Activated CD4-positive, alpha-beta memory T cell treated with anti-CD3 and anti-CD28 coated beads, Interleukin-2, amount 10 ng/mL, durations not matched to agents 7 days and 5 days (primary cell): ENCODE results near the gene MAEA. TPM values are rescaled to one million over a fixed set of nuclear protein-coding genes. Genes with fewer than 3 reads are reported as not detected.
A peak's percentile ranks its signal among the peaks of the same experiment; 100 is the strongest.

Experiments
- CTCF ChIA-PET: fragments of 350-600 bp; sonication (Branson Sonifier 250); formaldehyde crosslinking; loops from one replicate; lab custom pipeline; 2021; ENCODE audit warnings: antibody characterized with exemption, inconsistent platforms; lab: Charles Lee
- POLR2A ChIA-PET: fragments of 350-600 bp; sonication (Branson Sonifier 250); formaldehyde crosslinking; loops from one replicate; lab custom pipeline; 2021; ENCODE audit warnings: antibody characterized with exemption; lab: Charles Lee
- DNase-seq: peaks from one replicate; pipeline ENCODE4 v3.0.0-alpha.2; 2020
- H3K27ac Mint-ChIP-seq: one replicate; pipeline ENCODE4 v1.8.0; 2021; ENCODE audit warnings: mild to moderate bottlenecking, mixed read lengths
- H3K27me3 Mint-ChIP-seq: one replicate; pipeline ENCODE4 v1.8.0; 2021; ENCODE audit warnings: mixed read lengths
- H3K36me3 Mint-ChIP-seq: one replicate; pipeline ENCODE4 v1.8.0; 2021; ENCODE audit warnings: low read depth, mixed read lengths
- H3K4me1 Mint-ChIP-seq: one replicate; pipeline ENCODE4 v1.8.0; 2021; ENCODE audit warnings: mixed read lengths
- H3K4me3 Mint-ChIP-seq: one replicate; pipeline ENCODE4 v1.8.0; 2021; ENCODE audit warnings: mild to moderate bottlenecking, mixed read lengths
- H3K9me3 Mint-ChIP-seq: one replicate; pipeline ENCODE4 v1.8.0; 2021; ENCODE audit warnings: mixed read lengths
- total RNA-seq, 2 experiments: library from RNA; stranded (reverse); gene quantifications; one replicate each; pipeline ENCODE4 v1.2.3, GENCODE V29; 2021

MAEA gene
- total RNA-seq, 2 experiments from 2014 or later, result 61.6 to 64.1 TPM

DNA sequence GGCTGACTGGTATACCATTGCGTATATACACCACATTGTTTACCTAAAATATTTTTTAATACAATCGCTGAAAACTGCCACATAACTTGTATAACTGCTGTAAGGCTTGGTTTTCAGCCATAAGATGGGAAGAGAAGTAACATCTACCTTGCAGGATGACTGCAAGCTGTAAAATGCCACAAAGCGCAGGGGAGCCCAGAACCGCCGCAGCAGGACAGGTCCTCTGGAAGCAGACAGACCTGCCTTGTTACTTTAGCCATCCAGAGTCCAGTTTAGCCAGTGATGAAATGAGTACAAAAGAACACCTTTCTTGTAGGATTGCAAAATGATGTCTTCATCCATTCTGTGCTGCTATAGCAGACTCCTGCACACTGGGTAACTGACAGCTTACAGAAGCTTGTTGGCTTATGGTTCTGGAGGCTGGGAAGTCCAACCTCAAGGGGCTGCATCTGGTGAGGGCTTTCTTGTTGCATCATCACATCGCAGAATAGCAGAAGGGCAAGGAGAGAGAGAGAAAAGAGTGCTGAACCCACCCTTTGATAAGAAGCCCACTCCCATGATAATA lies 36.7 kb upstream of the MAEA start:
- H3K27ac Mint-ChIP-seq, result peak overlapping the region; percentile 88
- H3K4me3 Mint-ChIP-seq, result peak overlapping the region; percentile 53
- ChIA-PET POLR2A (interaction anchor here (1.2 to 9.5 kb wide), 2 partner anchors 14 to 37 kb away, joined by 3 to 115 read pairs; partner anchors contain the start of gene MAEA), CTCF (interaction anchor here (9.0 kb wide), 1 partner anchor 15 kb away, joined by 63 read pairs; no protein-coding TSS in a partner anchor)
- peaks cover 64% of the 10 kb centered on the region for H3K36me3 Mint-ChIP-seq
- H3K27me3 Mint-ChIP-seq, result no peaks in the 10 kb centered on the region
- H3K4me1 Mint-ChIP-seq, result peaks cover 62% of the 10 kb centered on the region
- H3K9me3 Mint-ChIP-seq, result peaks cover 15% of the 10 kb centered on the region
- no peak for DNase-seq

GRCh38 chr4:1253831-1254230 lies 35.9 kb upstream of the MAEA start:
- H3K27me3 Mint-ChIP-seq, result no peaks in the 10 kb centered on the region
- CTCF ChIA-PET, result interaction anchor here (9.0 kb wide), 1 partner anchor 14 kb away, joined by 63 read pairs; no protein-coding TSS in a partner anchor
- H3K9me3 Mint-ChIP-seq, result peaks cover 21% of the 10 kb centered on the region
- H3K36me3 Mint-ChIP-seq, result peaks cover 68% of the 10 kb centered on the region
- H3K27ac Mint-ChIP-seq, result peak overlapping the region; percentile 88
- H3K4me3 Mint-ChIP-seq, result peak overlapping the region; percentile 53
- H3K4me1 Mint-ChIP-seq, result peaks cover 62% of the 10 kb centered on the region
- DNase-seq, result no peak
- POLR2A ChIA-PET, result interaction anchor here (1.2 to 9.5 kb wide), 2 partner anchors 13 to 36 kb away, joined by 3 to 115 read pairs; partner anchors contain the start of gene MAEA

DNA sequence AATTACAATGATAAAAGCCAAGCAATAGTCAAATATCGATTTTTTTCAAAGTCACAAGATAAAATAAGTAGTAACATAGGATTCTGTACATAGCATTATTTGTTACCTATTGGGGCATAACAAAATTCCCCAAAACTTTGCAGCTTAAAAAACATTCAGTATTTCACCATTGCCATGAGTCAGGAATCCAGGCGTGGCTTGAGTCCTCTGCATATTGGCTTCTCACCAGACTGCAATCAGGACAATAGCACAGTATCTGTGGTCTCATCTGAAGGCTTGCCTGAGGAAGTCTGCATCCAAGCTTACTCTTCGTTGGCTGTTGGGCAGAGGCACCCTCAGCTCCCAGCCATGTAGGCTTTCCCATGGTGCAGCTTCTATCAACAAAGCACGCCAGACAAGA lies 34.5 kb upstream of the MAEA start:
- Mint-ChIP-seq H3K36me3 (peaks cover 63% of the 10 kb centered on the region), H3K27ac (no peak overlapping the region), H3K4me3 (no peak overlapping the region), H3K27me3 (no peaks in the 10 kb centered on the region), H3K4me1 (peaks cover 67% of the 10 kb centered on the region), H3K9me3 (peaks cover 21% of the 10 kb centered on the region)
- no peak for DNase-seq
- ChIA-PET CTCF (interaction anchor here (9.0 kb wide), 1 partner anchor 13 kb away, joined by 63 read pairs; no protein-coding TSS in a partner anchor), POLR2A (interaction anchor here (9.5 kb wide), 1 partner anchor 12 kb away, joined by 115 read pairs; no protein-coding TSS in a partner anchor)

- Mint-ChIP-seq H3K9me3 (peaks cover 21% of the 10 kb centered on the region), H3K4me1 (peaks cover 67% of the 10 kb centered on the region), H3K27ac (no peak overlapping the region), H3K4me3 (no peak overlapping the region), H3K27me3 (no peaks in the 10 kb centered on the region), H3K36me3 (peaks cover 58% of the 10 kb centered on the region)
- CTCF ChIA-PET, result interaction anchor here (9.0 kb wide), 1 partner anchor 12 kb away, joined by 63 read pairs; no protein-coding TSS in a partner anchor
- DNase-seq, result no peak
- POLR2A ChIA-PET, result interaction anchor here (9.5 kb wide), 1 partner anchor 11 kb away, joined by 115 read pairs; no protein-coding TSS in a partner anchor
Measured at GRCh38 chr4:1255699-1256098, 34.0 kb upstream of the MAEA start.

DNA sequence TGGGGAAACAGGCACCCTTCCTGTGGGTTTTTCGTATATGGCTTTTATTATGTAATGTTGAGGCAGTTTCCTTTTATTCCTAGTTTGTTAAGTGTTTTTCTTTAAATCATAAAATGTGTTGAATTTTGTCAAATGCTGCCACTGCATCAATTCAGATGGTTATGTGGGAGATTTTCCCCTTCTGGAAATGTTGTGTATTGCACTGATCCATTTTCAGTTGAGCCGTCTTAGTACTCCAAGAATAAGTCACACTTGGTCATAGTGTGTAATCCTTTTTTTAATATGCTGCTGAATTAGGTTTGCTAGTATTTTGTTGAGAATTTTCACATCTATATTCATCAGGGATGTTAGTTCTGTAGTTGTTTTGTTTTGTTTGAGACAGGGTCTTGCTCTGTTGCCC lies 31.2 kb upstream of the MAEA start:
- Mint-ChIP-seq H3K4me1 (peaks cover 52% of the 10 kb centered on the region), H3K36me3 (peaks cover 32% of the 10 kb centered on the region), H3K27ac (no peak overlapping the region), H3K27me3 (no peaks in the 10 kb centered on the region), H3K9me3 (peaks cover 18% of the 10 kb centered on the region), H3K4me3 (no peak overlapping the region)
- CTCF ChIA-PET, result interaction anchor here (0.9 to 2.2 kb wide), 2 partner anchors 10 to 96 kb away, joined by 3 to 11 read pairs; no protein-coding TSS in a partner anchor
- POLR2A ChIA-PET, result interaction anchor here (6.8 kb wide), 1 partner anchor 9 kb away, joined by 52 read pairs; the partner anchor contains the start of gene CTBP1
- no peak for DNase-seq

DNA sequence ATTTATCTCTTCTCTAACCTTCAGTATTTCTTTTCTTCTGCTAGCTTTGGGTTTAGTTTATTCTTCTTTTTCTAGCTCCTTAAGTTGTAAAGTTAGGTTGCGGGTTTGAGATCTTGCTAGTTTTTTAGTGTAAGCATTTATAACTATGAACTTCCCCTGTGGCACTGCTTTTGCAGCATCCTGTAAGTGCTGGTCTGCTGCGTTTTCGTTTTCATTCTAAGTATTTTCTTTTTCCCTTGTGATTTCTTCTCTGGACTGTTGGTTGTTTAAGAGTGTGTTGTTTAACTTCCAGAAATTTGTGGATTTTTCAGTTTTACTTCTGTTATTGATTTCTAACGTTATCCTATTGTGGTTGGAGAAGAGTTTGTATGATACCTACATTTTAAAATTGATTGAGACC lies 29.7 kb upstream of the MAEA start:
- H3K4me1 Mint-ChIP-seq, result peaks cover 38% of the 10 kb centered on the region
- DNase-seq, result no peak
- H3K4me3 Mint-ChIP-seq, result no peak overlapping the region
- POLR2A ChIA-PET, result interaction anchor here (1.4 to 6.8 kb wide), 2 partner anchors 11 to 58 kb away, joined by 3 to 52 read pairs; partner anchors contain the start of gene CTBP1
- no peaks in the 10 kb centered on the region for H3K27me3 Mint-ChIP-seq
- H3K36me3 Mint-ChIP-seq, result peaks cover 19% of the 10 kb centered on the region
- CTCF ChIA-PET, result interaction anchor here (1.5 kb wide), 1 partner anchor 10 kb away, joined by 5 read pairs; no protein-coding TSS in a partner anchor
- peak overlapping the region; percentile 73 for H3K27ac Mint-ChIP-seq
- peaks cover 11% of the 10 kb centered on the region for H3K9me3 Mint-ChIP-seq

DNA sequence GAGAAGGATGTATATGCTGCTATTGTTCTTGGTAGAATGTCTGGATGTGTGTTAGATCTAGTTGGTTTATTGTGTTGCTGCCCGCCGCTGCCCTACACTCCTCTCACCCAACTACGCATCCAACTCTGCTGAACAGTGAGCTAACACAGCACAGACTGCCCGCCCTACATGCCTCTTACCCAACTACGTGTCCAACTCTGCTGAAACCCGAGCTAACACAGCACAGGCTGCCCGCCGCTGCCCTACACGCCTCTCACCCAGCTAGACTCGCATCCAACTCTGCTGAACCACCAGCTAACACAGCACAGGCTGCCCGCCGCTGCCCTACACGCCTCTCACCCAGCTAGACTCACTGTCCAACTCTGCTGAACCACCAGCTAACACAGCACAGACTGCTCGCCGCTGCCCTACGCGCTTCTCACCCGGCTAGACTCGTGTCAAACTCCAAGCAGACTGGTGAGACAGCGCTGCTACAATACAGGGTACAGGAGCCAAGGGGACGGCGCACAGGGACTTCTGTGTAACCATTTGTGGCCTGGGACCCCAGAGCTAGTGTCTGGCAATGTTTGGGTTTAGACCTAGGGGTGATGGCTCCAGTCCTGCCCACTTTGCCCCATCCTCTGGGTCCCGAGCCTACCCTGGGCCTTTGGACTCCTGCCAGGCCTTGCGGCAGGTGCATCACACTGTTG lies 29.1 kb upstream of the MAEA start:
- Mint-ChIP-seq H3K27me3 (no peaks in the 10 kb centered on the region), H3K9me3 (peaks cover 11% of the 10 kb centered on the region), H3K4me1 (peaks cover 35% of the 10 kb centered on the region), H3K4me3 (no peak overlapping the region), H3K27ac (peak overlapping the region; percentile 73), H3K36me3 (peaks cover 16% of the 10 kb centered on the region)
- DNase-seq, result no peak
- POLR2A ChIA-PET, result interaction anchor here (1.4 to 6.8 kb wide), 2 partner anchors 11 to 58 kb away, joined by 3 to 52 read pairs; partner anchors contain the start of gene CTBP1
- CTCF ChIA-PET, result interaction anchor here (1.5 kb wide), 1 partner anchor 10 kb away, joined by 5 read pairs; no protein-coding TSS in a partner anchor

DNA sequence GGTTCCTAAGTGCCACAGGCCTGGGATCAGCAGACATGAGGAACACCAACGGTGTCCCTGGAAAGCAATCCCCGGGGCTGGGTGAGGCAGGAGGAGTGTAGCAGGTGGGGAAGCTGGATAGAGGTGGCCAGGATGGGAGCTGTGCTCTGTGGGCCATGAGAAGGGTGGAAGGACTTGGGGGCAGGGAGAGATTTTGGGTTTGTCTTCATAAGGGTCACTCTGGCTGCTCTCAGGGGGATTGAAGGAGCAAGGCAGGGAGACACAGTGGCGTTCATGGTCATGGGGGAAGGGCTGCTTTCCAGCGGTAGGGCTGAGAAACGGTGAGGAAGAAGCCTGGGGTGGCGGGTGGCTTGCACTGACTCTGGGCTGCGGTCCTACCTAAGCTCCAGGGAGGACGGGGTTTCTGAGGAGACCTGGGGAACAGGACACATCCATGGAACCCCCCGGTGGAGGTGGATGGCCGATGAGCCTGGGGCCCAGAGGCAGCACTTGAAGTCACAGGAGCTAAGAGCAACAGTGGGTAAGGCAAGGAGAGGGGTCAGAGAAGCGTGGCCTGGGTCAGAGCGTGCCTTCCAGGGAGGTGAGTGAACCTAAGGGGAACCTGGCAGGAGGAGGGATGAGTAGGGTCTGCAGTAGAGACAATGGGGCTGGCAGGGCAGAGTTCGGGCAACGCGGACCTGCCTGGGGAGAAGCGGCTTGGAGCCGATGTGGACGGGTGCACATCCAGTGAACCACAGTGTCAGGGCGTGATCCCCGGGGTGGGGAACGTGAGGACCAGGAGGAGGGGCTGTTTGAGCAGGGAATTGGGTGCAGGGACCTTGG lies 28.4 kb upstream of the MAEA start:
- no peak for DNase-seq
- Mint-ChIP-seq H3K9me3 (peaks cover 16% of the 10 kb centered on the region), H3K4me3 (no peak overlapping the region), H3K27me3 (no peaks in the 10 kb centered on the region), H3K36me3 (peaks cover 18% of the 10 kb centered on the region), H3K27ac (no peak overlapping the region), H3K4me1 (peaks cover 32% of the 10 kb centered on the region)
- ChIA-PET CTCF (no interaction called here), POLR2A (interaction anchor here (6.8 kb wide), 1 partner anchor 12 kb away, joined by 52 read pairs; the partner anchor contains the start of gene CTBP1)

DNA sequence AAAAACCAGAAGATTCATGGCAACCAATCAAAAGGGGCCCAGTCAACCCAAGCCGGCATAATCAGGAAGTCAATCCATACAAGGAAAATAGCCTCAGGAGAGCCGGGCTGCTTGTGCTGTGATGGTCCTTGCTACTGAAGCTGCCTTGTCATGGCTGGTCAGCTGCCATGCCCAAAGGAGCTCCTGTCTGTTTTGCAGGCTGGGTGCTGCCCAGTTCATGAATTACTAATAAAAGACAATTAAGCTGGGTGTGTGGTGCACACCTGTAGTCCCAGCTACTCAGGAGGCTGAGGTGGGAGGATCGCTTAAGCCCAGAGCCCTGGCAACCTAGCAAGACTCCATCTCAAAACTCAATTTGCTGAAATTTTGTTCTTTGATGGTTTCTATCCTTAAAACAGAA lies 24.7 kb upstream of the MAEA start:
- DNase-seq, result no peak
- Mint-ChIP-seq H3K9me3 (peaks cover 12% of the 10 kb centered on the region), H3K4me1 (peaks cover 36% of the 10 kb centered on the region), H3K27me3 (no peaks in the 10 kb centered on the region), H3K4me3 (no peak overlapping the region), H3K36me3 (peaks cover 12% of the 10 kb centered on the region), H3K27ac (no peak overlapping the region)
- ChIA-PET CTCF (interaction anchor here (0.8 to 6.2 kb wide), 2 partner anchors 14 to 134 kb away, joined by 3 to 63 read pairs; partner anchors contain the start of gene CTBP1), POLR2A (interaction anchor here (5.7 kb wide), 1 partner anchor 14 kb away, joined by 115 read pairs; the partner anchor contains the start of gene CTBP1)

- peaks cover 32% of the 10 kb centered on the region for H3K4me1 Mint-ChIP-seq
- no peak overlapping the region for H3K27ac Mint-ChIP-seq
- DNase-seq, result no peak
- no peaks in the 10 kb centered on the region for H3K27me3 Mint-ChIP-seq
- peaks cover 12% of the 10 kb centered on the region for H3K36me3 Mint-ChIP-seq
- H3K9me3 Mint-ChIP-seq, result peaks cover 12% of the 10 kb centered on the region
- no peak overlapping the region for H3K4me3 Mint-ChIP-seq
- ChIA-PET POLR2A (interaction anchor here (3.8 to 5.7 kb wide), 2 partner anchors 14 to 25 kb away, joined by 25 to 115 read pairs; partner anchors contain the start of genes CTBP1 and MAEA), CTCF (interaction anchor here (5.3 to 6.2 kb wide), 2 partner anchors 14 to 135 kb away, joined by 54 to 63 read pairs; partner anchors contain the start of gene CTBP1)
Measured at GRCh38 chr4:1265351-1265750, 24.3 kb upstream of the MAEA start.

DNA sequence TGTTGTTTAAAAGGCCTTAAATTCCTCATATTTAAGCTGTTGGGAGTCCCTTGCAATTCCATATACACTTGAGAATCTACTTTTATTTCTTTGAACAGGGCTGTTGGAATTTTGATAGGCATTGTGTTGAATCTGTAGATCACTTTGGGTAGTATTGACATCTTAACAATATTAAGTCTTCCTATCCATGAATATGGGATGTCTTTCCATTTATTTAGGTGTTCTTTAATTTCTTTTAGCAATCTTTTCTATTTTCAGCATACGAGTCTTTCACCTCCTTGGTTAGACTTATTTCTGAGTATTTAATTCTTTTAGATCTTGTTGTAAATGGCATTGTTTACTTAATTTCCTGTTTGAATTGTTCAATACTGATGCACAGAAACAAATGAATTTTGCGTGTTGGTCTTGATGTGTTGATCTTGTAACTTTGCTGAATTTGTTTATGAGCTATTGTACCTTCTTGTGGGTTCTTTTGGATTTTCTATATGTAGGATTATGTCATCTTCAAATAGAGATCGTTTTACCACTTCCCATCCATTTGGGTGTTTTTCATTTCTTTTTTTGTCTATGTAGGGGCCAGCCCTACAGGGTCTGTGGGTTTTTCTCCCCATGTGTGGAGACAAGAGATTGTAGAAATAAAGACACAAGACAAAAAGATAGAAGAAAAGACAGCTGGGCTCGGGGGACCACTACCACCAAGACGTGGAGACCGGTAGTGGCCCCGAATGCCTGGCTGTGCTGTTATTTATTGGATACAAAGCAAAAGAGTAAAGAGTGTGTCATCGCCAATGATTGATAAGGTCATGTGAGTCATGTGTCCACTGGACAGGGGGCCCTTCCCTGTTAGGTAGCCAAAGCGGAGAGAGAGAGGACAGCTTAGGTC lies 22.6 kb upstream of the MAEA start:
- peaks cover 21% of the 10 kb centered on the region for H3K4me1 Mint-ChIP-seq
- H3K4me3 Mint-ChIP-seq, result peak overlapping the region; percentile 65
- ChIA-PET CTCF (interaction anchor here (0.7 to 6.2 kb wide), 17 partner anchors 10 to 143 kb away, joined by 3 to 63 read pairs (median 8); partner anchors contain the start of genes CTBP1, MAEA and UVSSA), POLR2A (interaction anchor here (0.8 to 5.7 kb wide), 11 partner anchors 16 to 593 kb away, joined by 3 to 115 read pairs (median 6); partner anchors contain the start of genes ATP5ME, CTBP1, MAEA and MYL5)
- peaks cover 12% of the 10 kb centered on the region for H3K9me3 Mint-ChIP-seq
- no peaks in the 10 kb centered on the region for H3K27me3 Mint-ChIP-seq
- H3K27ac Mint-ChIP-seq, result peak overlapping the region; percentile 80
- H3K36me3 Mint-ChIP-seq, result peaks cover 18% of the 10 kb centered on the region
- DNase-seq, result no peak
